ENCODE data around the gene ERC1.

DNA sequence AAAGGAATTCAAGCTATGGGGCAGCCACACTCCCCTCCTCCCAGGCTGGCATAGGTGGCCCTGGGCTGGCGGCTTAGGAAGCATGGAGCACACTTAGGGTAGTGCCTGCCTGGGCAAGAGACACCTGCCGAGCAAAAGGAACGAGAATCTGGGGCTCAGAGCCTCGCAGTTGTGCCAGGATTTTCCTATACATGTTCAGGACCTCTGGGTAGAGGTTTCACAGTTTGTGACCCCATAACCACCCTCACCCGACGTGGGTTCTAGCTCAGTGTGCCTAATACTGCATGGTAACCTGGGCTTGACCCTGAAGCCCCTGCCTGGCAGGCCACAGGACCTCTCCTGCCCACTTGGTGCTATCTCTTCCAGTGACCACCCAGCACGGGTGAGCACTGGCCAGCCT lies 503.8 kb downstream of the ERC1 start:
- TF ChIP-seq, protein P1, sequence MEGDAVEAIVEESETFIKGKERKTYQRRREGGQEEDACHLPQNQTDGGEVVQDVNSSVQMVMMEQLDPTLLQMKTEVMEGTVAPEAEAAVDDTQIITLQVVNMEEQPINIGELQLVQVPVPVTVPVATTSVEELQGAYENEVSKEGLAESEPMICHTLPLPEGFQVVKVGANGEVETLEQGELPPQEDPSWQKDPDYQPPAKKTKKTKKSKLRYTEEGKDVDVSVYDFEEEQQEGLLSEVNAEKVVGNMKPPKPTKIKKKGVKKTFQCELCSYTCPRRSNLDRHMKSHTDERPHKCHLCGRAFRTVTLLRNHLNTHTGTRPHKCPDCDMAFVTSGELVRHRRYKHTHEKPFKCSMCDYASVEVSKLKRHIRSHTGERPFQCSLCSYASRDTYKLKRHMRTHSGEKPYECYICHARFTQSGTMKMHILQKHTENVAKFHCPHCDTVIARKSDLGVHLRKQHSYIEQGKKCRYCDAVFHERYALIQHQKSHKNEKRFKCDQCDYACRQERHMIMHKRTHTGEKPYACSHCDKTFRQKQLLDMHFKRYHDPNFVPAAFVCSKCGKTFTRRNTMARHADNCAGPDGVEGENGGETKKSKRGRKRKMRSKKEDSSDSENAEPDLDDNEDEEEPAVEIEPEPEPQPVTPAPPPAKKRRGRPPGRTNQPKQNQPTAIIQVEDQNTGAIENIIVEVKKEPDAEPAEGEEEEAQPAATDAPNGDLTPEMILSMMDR (IDR thresholded peaks at IDR 0.05; ENCODE audit: extremely low read depth in 1 of 2, insufficient read depth in 1 of 2, low read depth in 1 of 2, low read length in 2 of 2), result no peak
- TF ChIP-seq POLR2AphosphoS5 (IDR thresholded peaks at IDR 0.05; ENCODE audit: insufficient read depth, low read depth, low read length) (no peak), EZH2 (IDR thresholded peaks at IDR 0.05; ENCODE audit: borderline replicate concordance, low read depth, low read length, severe bottlenecking) (no peak), POLR2A (IDR thresholded peaks at IDR 0.05; ENCODE audit: low read depth, low read length) (no peak), MYC (IDR thresholded peaks at IDR 0.05; ENCODE audit: low read depth, low read length) (no peak), GATA2 (IDR thresholded peaks at IDR 0.05; ENCODE audit: insufficient read depth, insufficient read length, low read depth, low read length) (no peak)
- TF ChIP-seq, protein P2, sequence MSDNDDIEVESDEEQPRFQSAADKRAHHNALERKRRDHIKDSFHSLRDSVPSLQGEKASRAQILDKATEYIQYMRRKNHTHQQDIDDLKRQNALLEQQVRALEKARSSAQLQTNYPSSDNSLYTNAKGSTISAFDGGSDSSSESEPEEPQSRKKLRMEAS (IDR thresholded peaks at IDR 0.05; ENCODE audit: insufficient read depth, insufficient read length), result no peak
